ENCODE measurements around the gene RASL11B. TPM values are rescaled to one million over a fixed set of nuclear protein-coding genes. Genes with fewer than 3 reads are reported as not detected.

RASL11B gene
- total RNA-seq, 2 experiments from 2014 or later = not detected

DNA sequence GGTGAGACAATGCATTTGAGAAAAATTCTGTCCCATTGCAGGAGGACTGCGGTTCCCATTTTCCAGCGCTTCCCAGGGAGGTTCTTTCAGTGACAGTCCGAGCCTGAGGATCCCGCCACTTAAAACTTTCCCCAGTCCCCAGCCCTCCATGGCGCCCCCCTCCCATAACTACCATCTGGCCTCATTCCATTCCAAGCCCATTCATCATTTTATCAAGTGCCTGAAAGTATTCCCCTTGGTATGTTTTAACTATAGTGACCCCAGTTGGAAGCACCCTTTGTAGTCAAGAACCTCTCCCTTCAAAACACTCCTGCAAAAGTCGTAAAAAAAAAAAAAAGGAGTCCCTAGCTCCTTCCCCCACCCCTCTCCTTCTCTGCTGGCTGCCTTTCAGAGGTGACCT, 1.2 kb downstream of the RASL11B start:
- intact Hi-C loops (cut with micrococcal nuclease; ENCODE audit: unreplicated experiment) = loop anchor here (10.0 kb wide), 1 partner anchor 489 kb away; no protein-coding TSS in a partner anchor
- Histone ChIP-seq H3K36me3 (ENCODE audit: insufficient read depth, low read length) (no peaks in the 10 kb centered on the region), H3K4me1 (ENCODE audit: insufficient read depth, low read length, poor library complexity, severe bottlenecking) (no peaks in the 10 kb centered on the region), H2AFZ (ENCODE audit: low read length) (no peak overlapping the region), H3K27ac (ENCODE audit: low read depth, low read length, poor library complexity, severe bottlenecking) (no peak overlapping the region), H3K4me2 (ENCODE audit: low read length) (no peak overlapping the region), H3K9me2 (ENCODE audit: insufficient read depth, low read length) (no peaks in the 10 kb centered on the region), H3K4me3 (ENCODE audit: low read depth, low read length, poor library complexity, severe bottlenecking) (no peak overlapping the region), H4K20me1 (ENCODE audit: insufficient read depth, low read length) (no peaks in the 10 kb centered on the region), H3K9me3 (ENCODE audit: low read length) (no peaks in the 10 kb centered on the region), H3K79me2 (ENCODE audit: insufficient read depth, low read depth, low read length) (no peaks in the 10 kb centered on the region)
- ChIA-PET POLR2A (interaction anchor here (0.7 kb wide), 1 partner anchor 128 kb away, joined by 3 read pairs; no protein-coding TSS in a partner anchor), CTCF (ENCODE audit: unreplicated experiment) (no interaction called here)
- BruUV-seq (replicated peaks) = no TSS peak
- TF ChIP-seq, protein P1, sequence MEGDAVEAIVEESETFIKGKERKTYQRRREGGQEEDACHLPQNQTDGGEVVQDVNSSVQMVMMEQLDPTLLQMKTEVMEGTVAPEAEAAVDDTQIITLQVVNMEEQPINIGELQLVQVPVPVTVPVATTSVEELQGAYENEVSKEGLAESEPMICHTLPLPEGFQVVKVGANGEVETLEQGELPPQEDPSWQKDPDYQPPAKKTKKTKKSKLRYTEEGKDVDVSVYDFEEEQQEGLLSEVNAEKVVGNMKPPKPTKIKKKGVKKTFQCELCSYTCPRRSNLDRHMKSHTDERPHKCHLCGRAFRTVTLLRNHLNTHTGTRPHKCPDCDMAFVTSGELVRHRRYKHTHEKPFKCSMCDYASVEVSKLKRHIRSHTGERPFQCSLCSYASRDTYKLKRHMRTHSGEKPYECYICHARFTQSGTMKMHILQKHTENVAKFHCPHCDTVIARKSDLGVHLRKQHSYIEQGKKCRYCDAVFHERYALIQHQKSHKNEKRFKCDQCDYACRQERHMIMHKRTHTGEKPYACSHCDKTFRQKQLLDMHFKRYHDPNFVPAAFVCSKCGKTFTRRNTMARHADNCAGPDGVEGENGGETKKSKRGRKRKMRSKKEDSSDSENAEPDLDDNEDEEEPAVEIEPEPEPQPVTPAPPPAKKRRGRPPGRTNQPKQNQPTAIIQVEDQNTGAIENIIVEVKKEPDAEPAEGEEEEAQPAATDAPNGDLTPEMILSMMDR (conservative IDR thresholded peaks at IDR 0.05; ENCODE audit: low read length) = no peak
- TF ChIP-seq EZH2phosphoT487 (IDR thresholded peaks at IDR 0.05; ENCODE audit: borderline replicate concordance, low read depth, low read length) = no peak
- no peak for DNase-seq (ENCODE audit: low spot score)

DNA sequence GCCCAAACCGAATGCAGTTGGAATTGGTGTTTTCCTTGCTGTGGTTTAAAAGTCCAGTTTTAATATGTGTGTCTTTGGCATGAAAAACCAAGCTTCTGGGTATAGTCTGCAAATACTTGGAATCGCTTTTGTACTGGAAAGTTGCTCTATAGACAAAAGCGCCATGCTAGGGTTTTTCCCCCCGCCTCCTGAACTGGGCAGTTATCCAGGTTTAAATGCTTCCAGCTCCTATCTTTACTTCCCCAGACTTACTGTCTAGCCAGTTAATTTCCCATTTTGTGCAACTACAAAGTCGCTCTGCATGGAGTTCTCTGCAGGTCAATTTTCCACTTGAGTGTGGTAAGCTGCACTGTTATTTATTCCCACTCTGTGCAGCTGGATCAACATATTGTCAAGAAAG, 2.7 kb downstream of the RASL11B start:
- Histone ChIP-seq H3K9me2 (ENCODE audit: insufficient read depth, low read length) (no peaks in the 10 kb centered on the region), H3K4me1 (ENCODE audit: insufficient read depth, low read length, poor library complexity, severe bottlenecking) (no peaks in the 10 kb centered on the region), H2AFZ (ENCODE audit: low read length) (no peak overlapping the region), H3K79me2 (ENCODE audit: insufficient read depth, low read depth, low read length) (no peaks in the 10 kb centered on the region), H3K36me3 (ENCODE audit: insufficient read depth, low read length) (no peaks in the 10 kb centered on the region), H3K4me2 (ENCODE audit: low read length) (no peak overlapping the region), H4K20me1 (ENCODE audit: insufficient read depth, low read length) (no peaks in the 10 kb centered on the region), H3K27ac (ENCODE audit: low read depth, low read length, poor library complexity, severe bottlenecking) (no peak overlapping the region), H3K4me3 (ENCODE audit: low read depth, low read length, poor library complexity, severe bottlenecking) (no peak overlapping the region), H3K9me3 (ENCODE audit: low read length) (no peaks in the 10 kb centered on the region)
- no TSS peak for BruUV-seq (replicated peaks)
- CTCF ChIA-PET (ENCODE audit: unreplicated experiment) = no interaction called here
- intact Hi-C loops (cut with micrococcal nuclease; ENCODE audit: unreplicated experiment) = loop anchor here (10.0 kb wide), 1 partner anchor 490 kb away; no protein-coding TSS in a partner anchor
- no peak for DNase-seq (ENCODE audit: low spot score)
- POLR2A ChIA-PET = interaction anchor here (0.5 to 1.5 kb wide), 2 partner anchors 38 to 163 kb away, joined by 3 to 5 read pairs; no protein-coding TSS in a partner anchor
- TF ChIP-seq, protein P1 (conservative IDR thresholded peaks at IDR 0.05; ENCODE audit: low read length) = no peak
- TF ChIP-seq EZH2phosphoT487 (IDR thresholded peaks at IDR 0.05; ENCODE audit: borderline replicate concordance, low read depth, low read length) = no peak

DNA sequence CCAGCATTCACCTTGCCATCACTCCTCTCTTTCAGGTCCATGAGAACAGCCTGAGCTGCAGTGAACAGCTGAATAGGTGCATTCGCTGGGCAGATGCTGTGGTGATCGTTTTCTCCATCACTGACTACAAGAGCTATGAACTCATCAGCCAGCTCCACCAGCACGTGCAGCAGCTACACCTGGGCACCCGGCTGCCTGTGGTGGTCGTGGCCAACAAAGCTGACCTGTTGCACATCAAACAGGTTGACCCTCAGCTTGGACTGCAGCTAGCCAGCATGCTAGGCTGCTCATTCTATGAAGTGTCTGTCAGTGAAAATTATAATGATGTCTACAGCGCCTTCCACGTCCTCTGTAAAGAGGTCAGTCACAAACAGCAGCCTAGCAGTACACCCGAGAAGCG, 3.2 kb downstream of the RASL11B start:
- intact Hi-C loops (cut with micrococcal nuclease; ENCODE audit: unreplicated experiment) = loop anchor here (10.0 kb wide), 1 partner anchor 490 kb away; no protein-coding TSS in a partner anchor
- Histone ChIP-seq H4K20me1 (ENCODE audit: insufficient read depth, low read length) (no peaks in the 10 kb centered on the region), H3K4me3 (ENCODE audit: low read depth, low read length, poor library complexity, severe bottlenecking) (no peak overlapping the region), H2AFZ (ENCODE audit: low read length) (no peak overlapping the region), H3K9me3 (ENCODE audit: low read length) (no peaks in the 10 kb centered on the region), H3K79me2 (ENCODE audit: insufficient read depth, low read depth, low read length) (no peaks in the 10 kb centered on the region), H3K27ac (ENCODE audit: low read depth, low read length, poor library complexity, severe bottlenecking) (no peak overlapping the region), H3K9me2 (ENCODE audit: insufficient read depth, low read length) (no peaks in the 10 kb centered on the region), H3K4me2 (ENCODE audit: low read length) (no peak overlapping the region), H3K4me1 (ENCODE audit: insufficient read depth, low read length, poor library complexity, severe bottlenecking) (no peaks in the 10 kb centered on the region), H3K36me3 (ENCODE audit: insufficient read depth, low read length) (no peaks in the 10 kb centered on the region)
- BruUV-seq (replicated peaks) = no TSS peak
- CTCF ChIA-PET (ENCODE audit: unreplicated experiment) = no interaction called here
- TF ChIP-seq EZH2phosphoT487 (IDR thresholded peaks at IDR 0.05; ENCODE audit: borderline replicate concordance, low read depth, low read length) = no peak
- TF ChIP-seq, protein P1 (conservative IDR thresholded peaks at IDR 0.05; ENCODE audit: low read length) = no peak
- POLR2A ChIA-PET = interaction anchor here (0.5 to 1.5 kb wide), 2 partner anchors 38 to 163 kb away, joined by 3 to 5 read pairs; no protein-coding TSS in a partner anchor
- DNase-seq (ENCODE audit: low spot score) = no peak

Measured in OCI-LY7 (cell line).